Muscle layer of colon (tissue), 2 donors: ENCODE measurements around the gene PPARA.

Experiments used
- H3K27ac ChIP-seq: one replicate; pipeline ENCODE4 v1.7.0; 2013; ENCODE audit warnings: low read depth, mild to moderate bottlenecking, low read length, moderate library complexity
- H3K27me3 ChIP-seq, 2 donors: one replicate each; pipeline ENCODE4 v1.7.0; 2013; ENCODE audit warnings: low read length in 2 of 2, mild to moderate bottlenecking in 2 of 2; ENCODE audit not compliant: insufficient read depth in 2 of 2, control insufficient read depth in 1 of 2
- H3K36me3 ChIP-seq: one replicate; pipeline ENCODE4 v1.7.0; 2013; ENCODE audit warnings: mild to moderate bottlenecking, low read length; ENCODE audit not compliant: insufficient read depth
- H3K4me1 ChIP-seq: one replicate; pipeline ENCODE4 v1.7.0; 2013; ENCODE audit warnings: mild to moderate bottlenecking, low read length; ENCODE audit not compliant: insufficient read depth
- H3K4me3 ChIP-seq, 2 donors: one replicate each; pipeline ENCODE4 v1.7.0; 2013; ENCODE audit warnings: low read length in 2 of 2, low read depth in 1 of 2, mild to moderate bottlenecking in 1 of 2, moderate library complexity in 1 of 2
- H3K9ac ChIP-seq: one replicate; pipeline ENCODE4 v1.7.0; 2013; ENCODE audit warnings: low read length
- H3K9me3 ChIP-seq: one replicate; pipeline ENCODE4 v1.7.0; 2013; ENCODE audit warnings: mild to moderate bottlenecking, low read length
- donor health status: abdominal sarcoma.
- donor health status: Adenocarcinoma of cecum.

The PPARA gene

DNA sequence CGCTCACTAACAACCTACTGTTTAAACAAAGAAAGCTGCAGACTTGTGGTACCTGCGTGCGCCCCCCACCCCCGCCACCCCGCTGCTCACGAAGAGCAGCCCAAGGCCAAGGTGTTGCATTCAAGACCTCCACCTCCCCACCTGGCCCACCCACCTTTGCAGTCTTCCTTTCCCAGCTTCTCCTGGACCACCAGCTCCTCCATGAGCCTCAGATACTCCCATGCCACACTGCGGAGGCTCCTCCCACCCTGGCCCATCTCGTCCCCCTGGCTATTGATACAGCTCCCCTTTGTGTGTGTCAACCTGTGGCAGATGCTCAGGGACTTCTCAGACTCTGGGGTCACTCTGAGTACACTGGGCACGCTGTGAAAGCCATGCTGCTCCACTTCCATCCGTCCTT, 95.9 kb downstream of the PPARA start:
- Histone ChIP-seq H3K9me3 (no peaks in the 10 kb centered on the region), H3K36me3 (peaks cover 10% of the 10 kb centered on the region), H3K4me1 (peaks cover 18% of the 10 kb centered on the region), H3K27me3 (no peaks in the 10 kb centered on the region), H3K4me3 (no peak overlapping the region), H3K27ac (no peak overlapping the region), H3K9ac (no peak overlapping the region)

DNA sequence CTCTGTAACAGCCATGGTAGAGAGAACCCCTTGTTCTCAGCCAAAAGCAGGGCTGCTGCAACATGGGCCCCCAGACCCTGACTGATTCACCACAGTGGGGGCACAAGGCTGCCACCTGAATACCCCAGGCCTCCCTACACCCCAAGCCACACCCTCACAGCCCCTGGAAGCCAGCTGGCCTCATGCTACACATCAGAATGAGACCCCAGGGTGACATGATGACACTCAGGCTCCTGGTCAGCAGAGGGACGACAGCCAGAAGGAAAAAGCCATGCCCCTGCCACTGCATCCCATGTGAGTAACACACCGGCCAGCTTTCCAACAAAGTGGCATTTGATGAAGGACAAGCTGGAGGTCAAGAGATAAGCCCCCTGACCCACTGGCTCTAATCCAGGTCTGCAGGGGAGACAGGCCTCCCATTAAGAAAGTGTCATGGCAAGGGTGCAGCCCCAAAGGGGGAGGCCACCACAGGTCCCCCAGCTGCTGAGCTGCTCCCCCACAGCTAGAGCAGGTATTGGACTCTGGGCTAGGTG, 97.2 kb downstream of the PPARA start:
- H3K4me1 ChIP-seq: peaks cover 21% of the 10 kb centered on the region
- no peaks in the 10 kb centered on the region for H3K9me3 ChIP-seq
- no peak overlapping the region for H3K27ac ChIP-seq
- no peaks in the 10 kb centered on the region for H3K27me3 ChIP-seq
- H3K4me3 ChIP-seq: no peak overlapping the region
- no peak overlapping the region for H3K9ac ChIP-seq
- H3K36me3 ChIP-seq: peaks cover 10% of the 10 kb centered on the region

DNA sequence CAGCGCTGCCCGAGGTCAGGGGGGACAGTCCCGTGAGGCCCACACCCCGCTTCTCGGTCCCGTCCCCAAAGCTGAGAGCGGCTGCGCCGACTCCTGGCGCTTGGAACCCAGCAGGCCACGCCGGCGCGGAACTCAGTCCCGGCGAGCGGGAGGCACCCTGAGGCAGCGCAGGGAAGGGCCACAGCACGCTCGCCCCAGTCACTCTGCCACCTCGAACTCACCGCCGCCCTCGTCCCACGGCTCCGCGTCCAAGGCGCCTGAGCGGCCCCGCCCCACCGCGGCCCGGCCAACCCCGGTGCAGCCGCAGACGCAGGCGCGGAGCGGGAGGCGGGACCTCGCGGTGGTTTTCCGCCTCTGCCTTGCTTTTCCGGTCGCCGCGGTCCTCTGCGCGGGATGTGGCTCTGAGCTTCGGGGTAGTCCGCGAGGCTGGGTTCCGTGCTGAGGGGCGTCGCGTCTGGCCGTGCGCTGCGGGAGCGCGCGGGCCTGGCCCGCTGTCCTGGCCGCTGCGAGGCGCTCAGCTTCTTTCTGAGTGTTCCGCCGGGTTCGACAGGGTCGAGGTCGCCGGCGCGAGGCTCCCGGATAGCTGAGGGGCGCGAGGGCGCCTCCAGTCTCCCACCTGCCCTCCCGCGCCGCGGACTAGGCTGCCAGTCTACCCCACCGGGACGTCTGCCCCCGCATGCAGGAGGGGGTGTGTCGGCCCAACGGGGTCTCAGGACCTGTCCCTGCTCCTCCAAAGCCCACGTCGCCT, 99.9 kb downstream of the PPARA start, which contains the start of gene CDPF1:
CDPF1 (minus strand) TSS at position 259 of the 748 bp plus-strand sequence. CDS start 2,009 bp downstream, outside the sequence.
- Histone ChIP-seq H3K27me3 (no peaks in the 10 kb centered on the region), H3K27ac (peak within 1 kb of the TSS; percentile 84), H3K4me1 (peaks cover 19% of the 10 kb centered on the region), H3K4me3 (peak within 1 kb of the TSS; percentile 76 to 88), H3K9ac (peak within 1 kb of the TSS; percentile 61), H3K9me3 (no peaks in the 10 kb centered on the region), H3K36me3 (no peaks in the 10 kb centered on the region)

DNA sequence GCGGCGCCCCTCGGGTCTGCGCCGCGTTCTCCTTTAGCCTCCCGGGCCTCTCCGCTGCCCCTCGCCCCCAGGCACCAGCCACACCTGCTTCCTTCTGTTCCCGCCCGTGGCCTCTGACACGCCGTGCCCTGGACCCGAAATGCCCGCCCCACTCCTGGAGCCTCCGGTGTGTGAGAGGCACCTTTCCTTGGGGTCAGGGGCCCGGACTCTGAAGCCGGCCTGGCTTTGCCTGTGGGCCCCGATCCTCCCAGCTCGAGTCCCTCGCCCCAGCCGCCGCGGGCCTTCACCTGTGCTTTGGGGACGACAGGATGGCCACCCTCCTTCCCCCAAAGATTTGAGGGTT, 100.4 kb downstream of the PPARA start:
- H3K4me3 ChIP-seq: peak overlapping the region; percentile 76 to 88
- peak overlapping the region; percentile 14 for H3K9ac ChIP-seq
- H3K9me3 ChIP-seq: no peaks in the 10 kb centered on the region
- H3K36me3 ChIP-seq: no peaks in the 10 kb centered on the region
- no peaks in the 10 kb centered on the region for H3K27me3 ChIP-seq
- peaks cover 13% of the 10 kb centered on the region for H3K4me1 ChIP-seq
- H3K27ac ChIP-seq: peak overlapping the region; percentile 84

DNA sequence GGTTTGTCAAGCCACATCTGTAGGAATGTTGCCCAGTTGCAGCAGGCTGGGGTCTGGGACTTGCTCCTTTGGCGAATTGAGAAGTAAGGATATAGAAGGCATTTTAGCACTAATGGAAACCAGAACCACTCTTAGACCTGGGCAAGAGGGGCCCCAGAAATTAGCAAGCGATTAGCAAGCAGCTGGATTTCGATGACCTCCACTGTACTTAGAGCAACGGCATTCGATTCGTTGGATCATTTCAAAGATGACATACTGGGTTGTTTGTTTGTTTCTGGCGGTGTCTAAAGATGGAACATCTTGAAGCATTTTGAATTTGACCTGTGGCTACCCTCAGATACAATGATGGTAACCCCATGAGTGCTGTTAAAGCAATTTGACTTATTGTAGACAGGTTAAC, 100.9 kb downstream of the PPARA start:
- Histone ChIP-seq H3K27me3 (no peaks in the 10 kb centered on the region), H3K9me3 (no peaks in the 10 kb centered on the region), H3K9ac (peak overlapping the region; percentile 14), H3K36me3 (no peaks in the 10 kb centered on the region), H3K4me1 (peaks cover 12% of the 10 kb centered on the region), H3K27ac (peak overlapping the region; percentile 84), H3K4me3 (peak overlapping the region; percentile 76 to 88)

DNA sequence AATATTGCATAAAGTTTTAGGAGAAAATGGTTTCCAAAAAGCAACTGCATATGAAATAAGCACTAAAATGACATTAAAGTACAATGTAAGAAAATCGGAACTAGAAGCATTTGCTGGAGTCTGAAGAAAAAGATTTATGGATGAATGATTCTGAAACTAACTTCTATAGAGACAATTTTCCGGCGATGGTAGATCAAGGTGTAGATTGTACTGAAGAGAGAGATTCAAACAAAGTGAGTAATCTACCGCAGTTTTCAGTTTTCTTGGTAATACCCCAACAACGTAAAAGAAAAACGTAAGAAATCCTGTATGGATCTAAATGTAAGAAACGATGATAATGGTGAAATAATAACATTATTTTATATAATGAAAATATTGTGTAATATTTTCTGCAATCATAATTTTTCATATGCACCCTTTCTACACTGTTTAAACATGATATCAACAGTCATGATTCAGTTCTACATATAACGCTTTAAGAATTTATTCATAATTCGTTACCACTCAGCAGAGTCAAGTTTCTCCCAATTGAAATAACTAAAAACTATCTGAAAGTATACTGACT, 101.6 kb downstream of the PPARA start:
- Histone ChIP-seq H3K27me3 (no peaks in the 10 kb centered on the region), H3K27ac (no peak overlapping the region), H3K36me3 (no peaks in the 10 kb centered on the region), H3K4me1 (peaks cover 12% of the 10 kb centered on the region), H3K9me3 (no peaks in the 10 kb centered on the region), H3K9ac (no peak overlapping the region), H3K4me3 (no peak overlapping the region)

DNA sequence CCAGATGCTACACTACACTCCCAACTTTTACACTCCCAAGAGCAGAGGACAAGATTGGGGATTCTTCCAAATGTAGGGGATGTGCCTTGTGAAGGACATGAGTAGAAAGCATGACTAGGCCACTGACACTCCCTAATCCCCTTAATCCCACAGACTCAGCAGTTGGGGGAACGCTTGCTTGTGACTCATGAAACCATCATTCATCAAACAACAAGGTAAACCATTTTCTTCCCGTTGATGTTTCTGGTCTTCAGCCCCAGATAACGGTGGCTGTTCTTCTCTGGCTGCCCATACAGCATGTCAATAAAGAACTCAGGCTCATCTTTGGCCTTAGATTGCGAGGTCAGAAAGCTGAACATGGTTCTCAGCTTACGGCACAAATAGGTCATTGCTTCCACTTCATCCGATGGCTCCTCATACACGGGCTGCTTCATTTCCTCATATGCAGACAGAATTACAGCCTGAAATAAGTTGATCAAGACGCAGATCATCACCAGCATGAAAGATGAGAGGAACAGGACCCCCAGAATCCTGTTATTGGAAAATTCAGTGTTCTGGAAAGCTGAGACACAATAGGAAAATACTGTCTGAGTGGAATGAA, 106.1 kb downstream of the PPARA start:
- H3K4me1 ChIP-seq: peaks cover under 1% of the 10 kb centered on the region
- no peaks in the 10 kb centered on the region for H3K9me3 ChIP-seq
- no peaks in the 10 kb centered on the region for H3K36me3 ChIP-seq
- H3K27me3 ChIP-seq: no peaks in the 10 kb centered on the region
- H3K4me3 ChIP-seq: no peak overlapping the region
- no peak overlapping the region for H3K27ac ChIP-seq
- no peak overlapping the region for H3K9ac ChIP-seq

DNA sequence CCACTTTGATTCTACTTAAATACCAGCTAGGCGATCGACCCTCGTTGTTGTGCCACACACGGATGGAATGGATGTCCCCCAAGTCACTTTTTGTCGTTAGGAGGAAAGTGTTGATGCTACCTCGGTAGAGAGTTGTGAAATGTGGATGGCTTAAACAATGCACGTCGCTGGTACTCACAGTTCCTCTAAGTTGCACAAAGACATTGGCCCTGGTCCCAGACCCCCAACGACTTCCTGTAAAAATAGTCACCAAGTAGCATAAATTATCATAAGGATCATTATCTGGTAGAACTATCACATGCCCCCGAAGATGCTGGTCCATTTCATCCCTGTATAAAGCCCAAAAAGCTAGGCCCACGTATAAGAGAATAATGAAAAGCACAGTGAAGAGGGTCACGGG, 109.0 kb downstream of the PPARA start:
- Histone ChIP-seq H3K27ac (no peak overlapping the region), H3K27me3 (no peaks in the 10 kb centered on the region), H3K36me3 (no peaks in the 10 kb centered on the region), H3K9ac (no peak overlapping the region), H3K4me3 (no peak overlapping the region), H3K4me1 (no peaks in the 10 kb centered on the region), H3K9me3 (no peaks in the 10 kb centered on the region)

DNA sequence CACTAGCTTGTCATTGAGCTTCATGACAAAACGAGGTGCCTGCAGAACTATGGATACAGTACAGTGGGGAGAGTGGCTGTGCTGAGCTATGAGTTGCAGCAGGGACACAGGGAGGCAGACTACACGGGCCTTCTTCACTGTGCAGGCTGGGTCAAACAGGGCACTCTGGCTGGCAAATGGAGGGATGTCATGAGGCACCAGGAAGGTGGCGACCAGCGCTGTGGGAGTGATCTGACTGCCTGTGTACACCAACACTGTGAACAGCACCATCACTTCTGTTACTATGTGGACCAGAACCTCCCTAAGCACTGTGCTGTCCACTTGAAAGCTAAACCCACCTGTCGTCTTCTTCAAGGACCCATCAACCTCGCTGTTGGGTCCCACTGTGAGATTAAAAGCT, 109.7 kb downstream of the PPARA start:
- no peaks in the 10 kb centered on the region for H3K36me3 ChIP-seq
- H3K9me3 ChIP-seq: no peaks in the 10 kb centered on the region
- no peaks in the 10 kb centered on the region for H3K4me1 ChIP-seq
- no peak overlapping the region for H3K9ac ChIP-seq
- no peaks in the 10 kb centered on the region for H3K27me3 ChIP-seq
- H3K4me3 ChIP-seq: no peak overlapping the region
- H3K27ac ChIP-seq: no peak overlapping the region

DNA sequence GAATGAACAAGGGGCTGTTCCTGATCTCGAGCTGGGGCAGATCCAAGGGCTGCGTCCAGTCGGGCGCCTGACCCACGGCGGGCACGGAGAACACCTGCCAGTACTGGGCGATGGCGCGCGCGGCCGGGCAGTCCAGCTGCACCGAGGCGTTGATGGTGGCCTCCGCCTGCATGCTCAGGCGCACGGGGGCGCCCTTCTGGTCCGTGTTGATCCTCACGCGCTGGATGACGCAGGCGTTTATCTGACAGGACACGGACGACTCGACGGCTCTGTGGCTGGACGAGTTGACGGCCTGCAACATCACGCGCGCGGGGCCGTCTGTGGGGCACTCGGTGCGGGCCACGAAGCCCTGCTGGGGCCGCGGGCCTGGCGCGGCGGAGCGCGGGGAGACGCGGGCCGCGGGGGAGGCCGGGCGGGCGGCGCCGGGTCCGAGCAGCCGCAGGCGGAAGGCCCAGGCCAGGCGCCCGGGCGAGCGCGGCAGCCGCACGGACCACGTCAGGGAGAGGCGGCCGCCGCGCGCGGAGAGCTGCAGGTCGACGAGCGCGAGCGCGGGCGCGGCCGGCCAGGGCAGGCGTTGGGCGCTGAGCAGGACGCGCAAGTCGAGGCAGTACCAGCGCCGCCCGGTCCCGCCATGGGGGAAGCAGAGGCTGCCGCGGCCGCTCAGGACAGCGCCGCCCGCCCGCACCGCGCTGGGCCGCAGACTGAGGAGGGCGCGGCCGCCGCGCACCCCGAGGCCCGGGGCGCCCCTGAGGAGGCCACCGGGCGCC, 112.3 kb downstream of the PPARA start:
- Histone ChIP-seq H3K9me3 (no peaks in the 10 kb centered on the region), H3K27me3 (no peaks in the 10 kb centered on the region), H3K9ac (no peak overlapping the region), H3K4me1 (no peaks in the 10 kb centered on the region), H3K36me3 (no peaks in the 10 kb centered on the region), H3K4me3 (peak overlapping the region in 1 of 2 donors; percentile 16), H3K27ac (no peak overlapping the region)

DNA sequence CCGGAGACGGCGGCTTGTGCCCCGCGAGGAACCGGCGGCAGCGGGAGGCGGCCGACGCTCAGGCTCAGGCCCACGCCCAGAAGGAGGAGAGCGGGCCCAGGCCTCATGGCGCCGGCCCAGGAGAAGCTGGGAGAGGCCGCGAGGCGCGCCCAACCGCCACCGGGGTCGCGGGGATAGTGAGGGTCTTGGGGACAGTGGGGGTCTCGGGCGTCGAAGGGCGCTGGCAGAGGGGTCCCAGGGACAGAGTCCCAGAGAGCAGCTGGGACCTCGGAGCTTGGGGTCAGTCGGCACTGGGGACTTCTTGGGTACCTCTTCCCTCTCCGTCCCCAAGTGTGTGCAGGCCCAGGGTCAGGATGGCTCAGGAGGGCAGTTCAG, 112.9 kb downstream of the PPARA start, which contains the start of gene PKDREJ:
PKDREJ (minus strand) TSS at position 128 of the 375 bp plus-strand sequence; CDS start at position 107, 21 bp downstream.
- no peak within 1 kb of the TSS for H3K27ac ChIP-seq
- H3K4me3 ChIP-seq: peak within 1 kb of the TSS in 1 of 2 donors; percentile 16
- H3K27me3 ChIP-seq: no peaks in the 10 kb centered on the region
- H3K4me1 ChIP-seq: peaks cover under 1% of the 10 kb centered on the region
- no peaks in the 10 kb centered on the region for H3K36me3 ChIP-seq
- no peak within 1 kb of the TSS for H3K9ac ChIP-seq
- no peaks in the 10 kb centered on the region for H3K9me3 ChIP-seq
